ENCODE results near the gene CPZ.
A peak's percentile ranks its signal among the peaks of the same experiment; 100 is the strongest.
"Not testable (repeated sequence)": the region's sequence is repeated elsewhere in the genome, so short reads cannot be mapped to it uniquely, and the experiment has no call there.

CPZ gene

DNA sequence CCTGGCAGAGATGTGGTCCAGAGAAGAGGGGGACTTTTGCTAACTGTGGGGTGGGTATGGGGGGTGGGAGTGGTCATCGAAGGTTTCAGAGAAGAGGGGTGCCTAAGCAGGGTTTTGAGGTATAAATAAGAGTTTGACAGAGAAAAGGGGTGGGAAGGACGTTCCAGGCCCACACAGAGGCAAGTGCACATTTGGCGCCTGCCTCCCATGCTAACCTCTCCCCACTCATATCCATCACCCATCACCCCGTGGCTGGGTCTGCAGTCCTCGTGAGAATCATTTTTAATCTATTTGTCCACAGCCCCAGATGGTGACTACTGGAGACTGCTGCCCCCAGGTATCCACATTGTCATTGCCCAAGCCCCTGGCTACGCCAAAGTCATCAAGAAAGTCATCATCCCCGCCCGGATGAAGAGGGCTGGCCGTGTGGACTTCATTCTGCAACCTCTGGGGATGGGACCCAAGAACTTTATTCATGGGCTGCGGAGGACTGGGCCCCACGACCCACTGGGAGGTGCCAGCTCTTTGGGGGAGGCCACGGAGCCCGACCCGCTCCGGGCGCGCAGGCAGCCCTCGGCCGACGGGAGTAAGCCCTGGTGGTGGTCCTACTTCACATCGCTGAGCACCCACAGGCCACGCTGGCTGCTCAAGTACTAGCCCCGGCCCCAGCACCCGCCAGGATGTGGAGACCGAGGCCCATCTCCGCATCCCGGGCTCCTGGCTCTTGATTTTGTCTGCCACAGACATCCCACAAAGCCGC is 26.6 kb downstream of the CPZ start:
- no peak for FAIRE-seq
- TF ChIP-seq POLR2A (IDR thresholded peaks at IDR 0.05; ENCODE audit: low read depth, low read length) (no peak), POU2F2 (IDR thresholded peaks at IDR 0.05; ENCODE audit: low read depth, low read length) (no peak), PAX5 (IDR thresholded peaks at IDR 0.05; ENCODE audit: insufficient read depth, low read length, severe bottlenecking) (no peak), TAF1 (IDR thresholded peaks at IDR 0.05; ENCODE audit: low read depth, low read length) (no peak), SPI1 (IDR thresholded peaks at IDR 0.05; ENCODE audit: low read depth, low read length) (no peak), POLR2AphosphoS5 (IDR thresholded peaks at IDR 0.05; ENCODE audit: low read depth, low read length) (no peak)
- no peak for DNase-seq (ENCODE audit: insufficient read length, low spot score)

- FAIRE-seq; DNase-seq (ENCODE audit: insufficient read length, low spot score): not testable (repeated sequence)
Measured at GRCh38 chr4:8621135-8621534, 28.6 kb downstream of the CPZ start.

- not testable (repeated sequence) for DNase-seq (ENCODE audit: insufficient read length, low spot score); FAIRE-seq
Measured at GRCh38 chr4:8624601-8625272, 32.2 kb downstream of the CPZ start.

GRCh38 chr4:8630240-8630905 is 37.8 kb downstream of the CPZ start:
- not testable (repeated sequence) for FAIRE-seq; DNase-seq (ENCODE audit: insufficient read length, low spot score)

- not testable (repeated sequence) for FAIRE-seq; DNase-seq (ENCODE audit: insufficient read length, low spot score)
Measured at GRCh38 chr4:8631896-8632295, 39.3 kb downstream of the CPZ start.

DNA sequence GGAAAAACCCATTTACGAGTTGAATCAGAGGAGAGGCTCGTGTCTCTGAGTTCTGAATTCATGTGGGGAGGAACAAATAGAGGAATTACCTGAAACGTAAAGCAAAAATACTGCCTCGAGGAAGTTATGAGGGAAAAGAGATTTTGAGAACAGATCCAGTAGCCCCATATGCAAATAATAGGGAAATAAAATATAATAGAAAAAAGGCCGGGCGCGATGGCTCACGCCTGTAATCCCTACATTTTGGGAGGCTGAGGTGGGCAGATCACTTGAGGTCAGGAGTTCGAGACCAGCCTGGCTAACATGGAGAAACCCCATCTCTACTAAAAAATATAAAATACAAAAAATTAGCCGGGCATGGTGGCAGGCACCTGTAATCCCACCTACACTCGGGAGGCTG is 42.2 kb downstream of the CPZ start:
- not testable (repeated sequence) for DNase-seq (ENCODE audit: insufficient read length, low spot score); FAIRE-seq

GRCh38 chr4:8635897-8636554 is 43.5 kb downstream of the CPZ start:
- FAIRE-seq; DNase-seq (ENCODE audit: insufficient read length, low spot score): not testable (repeated sequence)

- no peak for FAIRE-seq
- no peak for DNase-seq (ENCODE audit: insufficient read length, low spot score)
- TF ChIP-seq TAF1 (IDR thresholded peaks at IDR 0.05; ENCODE audit: low read depth, low read length) (no peak), PAX5 (IDR thresholded peaks at IDR 0.05; ENCODE audit: insufficient read depth, low read length, severe bottlenecking) (no peak), SPI1 (IDR thresholded peaks at IDR 0.05; ENCODE audit: low read depth, low read length) (no peak), POU2F2 (IDR thresholded peaks at IDR 0.05; ENCODE audit: low read depth, low read length) (no peak), POLR2AphosphoS5 (IDR thresholded peaks at IDR 0.05; ENCODE audit: low read depth, low read length) (no peak), POLR2A (IDR thresholded peaks at IDR 0.05; ENCODE audit: low read depth, low read length) (no peak)
Measured at GRCh38 chr4:8637456-8637984, 45.0 kb downstream of the CPZ start.

DNA sequence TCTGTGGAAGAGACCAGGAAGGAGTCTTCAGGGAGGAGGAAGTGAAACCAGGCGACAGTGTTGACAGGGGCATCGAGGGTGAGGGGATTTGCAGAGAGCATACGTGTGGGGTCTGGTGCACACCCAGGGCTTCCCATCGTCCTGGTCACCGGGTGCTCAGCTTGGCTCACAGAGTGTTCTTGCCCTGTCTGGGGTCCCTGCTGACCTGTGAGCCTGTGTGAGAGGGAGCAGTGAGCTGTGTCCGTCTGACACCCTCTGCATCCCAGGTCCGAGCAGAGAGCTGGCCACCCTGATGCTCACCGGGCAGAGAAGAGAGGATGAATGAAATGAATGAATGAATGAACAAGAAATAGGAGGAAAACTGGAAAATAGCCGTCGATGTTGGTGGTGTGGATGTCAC is 46.5 kb downstream of the CPZ start:
- FAIRE-seq = no peak

DNA sequence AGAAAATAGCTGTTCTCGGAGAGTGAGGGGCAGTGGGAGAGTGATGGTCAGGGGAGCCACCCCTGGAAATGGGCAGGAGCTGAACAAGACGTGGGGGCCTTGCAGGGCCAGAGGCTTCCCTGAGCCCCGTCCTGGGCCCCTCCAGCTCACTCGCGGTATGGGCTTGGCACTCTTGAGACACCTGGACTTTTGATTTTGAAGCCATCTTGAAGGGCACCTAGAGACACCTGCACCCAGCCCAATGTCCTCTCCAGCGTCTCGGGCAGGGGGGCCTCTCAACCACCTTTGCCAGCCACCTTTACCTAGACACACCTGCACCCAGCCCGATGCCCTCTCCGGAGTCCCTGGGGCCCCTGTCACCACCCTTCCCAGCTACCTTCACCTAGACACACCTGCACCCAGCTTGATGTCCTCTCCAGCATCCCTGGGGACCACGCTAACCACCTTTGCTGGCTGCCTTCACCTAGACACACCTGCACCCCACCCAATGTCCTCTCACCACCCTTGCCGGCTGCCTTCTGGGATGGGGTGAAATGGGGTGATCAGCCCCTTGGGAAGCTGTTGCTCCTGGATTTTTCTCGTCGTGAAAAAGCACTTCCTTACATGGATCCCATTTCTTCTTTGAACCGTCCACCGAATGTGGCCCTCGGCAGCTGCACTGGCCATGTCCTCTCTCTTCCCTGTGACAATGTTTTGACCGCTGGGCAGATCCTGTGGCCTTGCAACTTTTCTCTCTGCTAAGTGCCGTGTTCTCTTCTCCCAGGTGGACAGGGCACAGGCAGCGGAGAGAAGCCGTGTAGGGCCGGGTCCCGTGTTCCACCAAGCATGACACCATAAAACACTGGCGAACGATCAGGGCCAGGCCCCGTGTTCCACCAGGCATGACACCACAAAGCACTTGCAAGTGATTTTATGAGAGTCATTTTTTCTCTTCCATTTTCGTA is 47.5 kb downstream of the CPZ start:
- FAIRE-seq = no peak
- TF ChIP-seq SPI1 (IDR thresholded peaks at IDR 0.05; ENCODE audit: low read depth, low read length) (no peak), PAX5 (IDR thresholded peaks at IDR 0.05; ENCODE audit: insufficient read depth, low read length, severe bottlenecking) (no peak), POLR2AphosphoS5 (IDR thresholded peaks at IDR 0.05; ENCODE audit: low read depth, low read length) (no peak), TAF1 (IDR thresholded peaks at IDR 0.05; ENCODE audit: low read depth, low read length) (no peak), POLR2A (IDR thresholded peaks at IDR 0.05; ENCODE audit: low read depth, low read length) (no peak), POU2F2 (IDR thresholded peaks at IDR 0.05; ENCODE audit: low read depth, low read length) (no peak)
- no peak for DNase-seq (ENCODE audit: insufficient read length, low spot score)

More for the DNA sequence above, 46.5 kb downstream of the CPZ start:
- TF ChIP-seq TAF1 (IDR thresholded peaks at IDR 0.05; ENCODE audit: low read depth, low read length) (no peak), POU2F2 (IDR thresholded peaks at IDR 0.05; ENCODE audit: low read depth, low read length) (no peak), POLR2AphosphoS5 (IDR thresholded peaks at IDR 0.05; ENCODE audit: low read depth, low read length) (no peak), POLR2A (IDR thresholded peaks at IDR 0.05; ENCODE audit: low read depth, low read length) (no peak), SPI1 (IDR thresholded peaks at IDR 0.05; ENCODE audit: low read depth, low read length) (peak; percentile 38; the same call in 1 of the 2 replicates)
- no peak for DNase-seq (ENCODE audit: insufficient read length, low spot score)
